Ishikawa (cell line): ENCODE measurements around the gene RAB6B.

ENCODE experiments used
- CEBPB ChIP-seq: IDR thresholded peaks from 2 replicates; pipeline ENCODE4 v1.6.1; 2012
- EGR1 ChIP-seq: IDR thresholded peaks from 2 replicates; pipeline ENCODE4 v1.6.1; 2012
- EP300 ChIP-seq: IDR thresholded peaks from 2 replicates; pipeline ENCODE4 v1.6.1; 2012; ENCODE audit warnings: borderline replicate concordance
- FOXM1 ChIP-seq: IDR thresholded peaks from 2 replicates; pipeline ENCODE4 v1.6.1; 2012; ENCODE audit warnings: low read depth, borderline replicate concordance
- MAX ChIP-seq: IDR thresholded peaks from 2 replicates; pipeline ENCODE4 v1.6.1; 2012
- NFIC ChIP-seq: IDR thresholded peaks from 2 replicates; pipeline ENCODE4 v1.6.1; 2012
- RAD21 ChIP-seq: IDR thresholded peaks from 2 replicates; pipeline ENCODE4 v1.6.1; 2012; ENCODE audit warnings: low read depth
- TAF1 ChIP-seq: IDR thresholded peaks from 2 replicates; pipeline ENCODE4 v1.6.1; 2012; ENCODE audit warnings: low read depth, mild to moderate bottlenecking
- TCF12 ChIP-seq: IDR thresholded peaks from 2 replicates; pipeline ENCODE4 v1.6.1; 2012; ENCODE audit warnings: low read depth
- TEAD4 ChIP-seq: IDR thresholded peaks from 2 replicates; pipeline ENCODE4 v1.6.1; 2012
- USF1 ChIP-seq: IDR thresholded peaks from 2 replicates; pipeline ENCODE4 v1.6.1; 2012
- YY1 ChIP-seq: IDR thresholded peaks from 2 replicates; pipeline ENCODE4 v1.6.1; 2012; ENCODE audit warnings: low read depth
- TF ChIP-seq, protein P1 (sequence below): IDR thresholded peaks from 2 replicates; pipeline ENCODE4 v1.6.1; 2012; ENCODE audit warnings: low read depth, mild to moderate bottlenecking

GRCh38 chr3:133845127-133845526 is 50.6 kb downstream of the RAB6B start:
- no peak for TF ChIP-seq TAF1
- no peak for TF ChIP-seq FOXM1
- TF ChIP-seq EP300: no peak
- TF ChIP-seq TCF12: no peak
- TF ChIP-seq YY1: no peak
- TF ChIP-seq, protein P1, sequence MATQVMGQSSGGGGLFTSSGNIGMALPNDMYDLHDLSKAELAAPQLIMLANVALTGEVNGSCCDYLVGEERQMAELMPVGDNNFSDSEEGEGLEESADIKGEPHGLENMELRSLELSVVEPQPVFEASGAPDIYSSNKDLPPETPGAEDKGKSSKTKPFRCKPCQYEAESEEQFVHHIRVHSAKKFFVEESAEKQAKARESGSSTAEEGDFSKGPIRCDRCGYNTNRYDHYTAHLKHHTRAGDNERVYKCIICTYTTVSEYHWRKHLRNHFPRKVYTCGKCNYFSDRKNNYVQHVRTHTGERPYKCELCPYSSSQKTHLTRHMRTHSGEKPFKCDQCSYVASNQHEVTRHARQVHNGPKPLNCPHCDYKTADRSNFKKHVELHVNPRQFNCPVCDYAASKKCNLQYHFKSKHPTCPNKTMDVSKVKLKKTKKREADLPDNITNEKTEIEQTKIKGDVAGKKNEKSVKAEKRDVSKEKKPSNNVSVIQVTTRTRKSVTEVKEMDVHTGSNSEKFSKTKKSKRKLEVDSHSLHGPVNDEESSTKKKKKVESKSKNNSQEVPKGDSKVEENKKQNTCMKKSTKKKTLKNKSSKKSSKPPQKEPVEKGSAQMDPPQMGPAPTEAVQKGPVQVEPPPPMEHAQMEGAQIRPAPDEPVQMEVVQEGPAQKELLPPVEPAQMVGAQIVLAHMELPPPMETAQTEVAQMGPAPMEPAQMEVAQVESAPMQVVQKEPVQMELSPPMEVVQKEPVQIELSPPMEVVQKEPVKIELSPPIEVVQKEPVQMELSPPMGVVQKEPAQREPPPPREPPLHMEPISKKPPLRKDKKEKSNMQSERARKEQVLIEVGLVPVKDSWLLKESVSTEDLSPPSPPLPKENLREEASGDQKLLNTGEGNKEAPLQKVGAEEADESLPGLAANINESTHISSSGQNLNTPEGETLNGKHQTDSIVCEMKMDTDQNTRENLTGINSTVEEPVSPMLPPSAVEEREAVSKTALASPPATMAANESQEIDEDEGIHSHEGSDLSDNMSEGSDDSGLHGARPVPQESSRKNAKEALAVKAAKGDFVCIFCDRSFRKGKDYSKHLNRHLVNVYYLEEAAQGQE: no peak
- TF ChIP-seq EGR1: no peak
- no peak for TF ChIP-seq CEBPB
- TF ChIP-seq MAX: no peak
- no peak for TF ChIP-seq TEAD4
- no peak for TF ChIP-seq RAD21
- no peak for TF ChIP-seq USF1
- TF ChIP-seq NFIC: no peak
